Melanocyte of skin (primary cell): Measurements from ENCODE around the gene LACC1. TPM values are rescaled to one million over a fixed set of nuclear protein-coding genes. Genes with fewer than 3 reads are reported as not detected.

ENCODE experiments used
- total RNA-seq, 2 donors: library from RNA; depleted of rRNA; stranded (reverse); fragments of >200 nt; gene quantifications; 2 replicates each; pipeline ENCODE4 v1.2.3, GENCODE V29; 2012

LACC1 gene
- 1 to 10 TPM; 6.0 to 7.6 TPM for total RNA-seq

GRCh38 chr13:43879755-43880181 is at the start of gene LACC1:
TSS of gene LACC1 (plus strand) at chr13:43879904. CDS start at chr13:43880986, 1,082 bp downstream.

GRCh38 chr13:43878892-43879754 is 581 bp upstream of the LACC1 start, which contains the start of gene CCDC122:
TSS of gene CCDC122 (minus strand) at chr13:43879740. CDS start at chr13:43869376, 10,364 bp downstream.

Other genes starting within 250 kb of the LACC1 start
- gene ENOX1, start 92.9 kb upstream of the LACC1 start, total RNA-seq: 1 to 10 TPM; 1.7 TPM
- gene CCDC122, start 164 bp upstream of the LACC1 start, total RNA-seq: 1 to 10 TPM in 1 of 2 donors, under 1 TPM in 1; under 0.01 to 3.1 TPM